ENCODE results near the gene FOLR3.

DNA sequence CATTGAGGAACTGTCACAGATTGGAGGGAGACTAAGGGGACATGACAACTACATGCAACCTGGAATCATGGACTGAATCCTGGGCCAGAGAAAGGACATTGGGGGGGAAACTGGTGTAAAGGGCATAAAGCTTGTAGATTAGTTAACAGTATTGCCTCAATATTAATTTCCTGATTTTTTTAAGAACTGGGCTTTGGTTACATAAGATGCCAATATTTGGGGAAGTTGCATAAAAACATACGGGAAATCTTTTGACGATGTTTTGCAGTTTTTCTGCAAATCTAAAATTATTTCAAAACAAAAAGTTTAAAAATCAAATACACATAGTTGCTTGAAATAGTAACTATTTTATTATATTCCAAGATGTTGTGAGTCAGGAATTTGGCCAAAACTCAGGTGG lies 2.9 kb upstream of the FOLR3 start:
- no peak for TF ChIP-seq ZNF274 (IDR thresholded peaks at IDR 0.05; ENCODE audit: low read depth, low read length)
- no peak for TF ChIP-seq SUZ12 (IDR thresholded peaks at IDR 0.05; ENCODE audit: extremely low read depth, insufficient read depth, insufficient read length)
- no peak for TF ChIP-seq YY1 (IDR thresholded peaks at IDR 0.05; ENCODE audit: insufficient read depth, insufficient read length)

All from NT2/D1 (cell line).